Medulla oblongata (tissue), 1 donor: ENCODE data around the gene ZMYND10.

Experiments used
- DNase-seq: peaks from one replicate; pipeline ENCODE4 v3.0.0-alpha.2; 2015; ENCODE audit errors: extremely low spot score

Gene ZMYND10

DNA sequence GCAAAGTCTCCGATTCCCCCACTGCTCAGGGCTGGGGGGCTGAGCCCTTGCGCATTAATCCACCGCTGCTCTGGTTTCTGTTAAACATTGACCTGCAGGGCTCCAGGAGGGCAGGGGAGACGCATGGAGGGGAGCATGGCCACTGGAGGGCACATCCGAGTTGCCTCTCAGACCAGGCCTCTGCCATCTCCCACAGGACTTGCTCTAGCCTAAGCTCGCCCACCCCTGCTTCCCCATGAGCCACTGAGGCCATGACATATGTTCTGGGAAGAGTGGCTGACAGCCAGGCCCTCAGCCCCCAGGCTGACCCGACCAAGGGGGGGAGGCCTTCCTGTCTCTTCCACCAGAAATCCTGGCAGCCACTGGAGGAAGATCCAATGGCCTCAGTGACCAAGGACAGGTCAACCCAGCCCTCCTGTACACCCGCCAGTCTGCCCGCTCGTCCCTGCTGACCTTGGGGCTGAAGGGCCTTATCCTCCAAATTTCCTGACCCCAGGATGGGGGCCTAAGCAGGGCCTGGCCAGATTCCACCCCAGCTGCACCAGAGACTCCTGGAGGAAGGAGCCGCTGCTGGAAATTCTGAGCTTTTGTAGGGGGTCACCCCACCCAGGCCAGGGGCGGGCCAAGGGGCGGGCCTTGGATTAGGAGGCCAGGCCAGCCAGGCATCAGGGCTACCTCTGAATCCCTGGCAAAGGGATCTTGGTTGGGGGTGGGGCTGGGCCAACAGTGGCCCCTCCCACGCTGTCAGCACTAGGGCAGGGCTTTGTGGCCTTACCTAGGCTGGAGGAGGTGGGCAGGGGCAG, 42.3 kb downstream of the ZMYND10 start, which contains the start of gene HYAL1:
HYAL1 (minus strand) TSS at position 562 of the 803 bp plus-strand sequence. CDS start 618 bp downstream, outside the sequence.
- no peak for DNase-seq

DNA sequence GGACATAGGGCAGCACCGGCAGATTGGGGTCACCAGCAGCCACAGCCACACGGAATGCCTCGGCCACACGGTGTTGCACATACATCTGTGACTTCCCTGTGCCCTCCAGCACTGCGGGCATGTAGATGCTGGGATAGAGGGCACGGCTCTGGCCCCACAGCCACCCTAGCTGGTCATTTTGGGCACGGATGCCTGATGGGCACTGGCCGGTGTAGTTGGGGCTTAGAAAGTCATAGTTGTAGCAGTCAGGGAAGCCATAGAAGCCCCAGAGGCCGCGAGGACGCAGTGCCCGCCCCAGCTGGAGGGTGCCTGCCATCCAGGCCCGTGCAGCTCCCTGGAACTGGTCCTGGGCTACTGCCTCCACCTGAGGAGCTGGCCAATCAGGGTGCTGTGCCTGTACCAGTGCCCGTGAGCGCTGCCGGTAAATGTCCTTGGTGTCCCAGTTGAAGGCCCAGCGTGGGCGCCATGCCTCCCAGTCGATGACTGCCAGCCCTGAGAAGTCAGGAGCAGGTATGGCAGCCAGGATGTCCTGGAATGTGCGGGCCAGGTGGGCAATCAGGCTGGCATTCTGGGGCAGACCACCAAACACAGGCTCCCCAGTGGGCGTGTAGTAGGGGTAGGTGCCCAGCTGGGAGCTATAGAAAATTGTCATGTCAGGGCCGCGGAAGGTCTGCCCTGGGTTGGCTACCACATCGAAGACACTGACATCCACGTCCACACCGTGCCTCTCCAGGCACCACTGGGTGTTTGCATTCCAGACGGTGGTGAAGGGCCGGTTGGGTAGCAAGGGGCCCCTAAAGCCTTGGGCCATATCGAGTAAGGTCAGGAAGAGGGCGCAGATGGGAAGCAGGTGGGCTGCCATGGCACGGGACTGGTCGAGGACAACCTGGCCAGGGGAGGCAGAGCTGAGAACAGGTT, 43.2 kb downstream of the ZMYND10 start:
- DNase-seq: no peak

DNA sequence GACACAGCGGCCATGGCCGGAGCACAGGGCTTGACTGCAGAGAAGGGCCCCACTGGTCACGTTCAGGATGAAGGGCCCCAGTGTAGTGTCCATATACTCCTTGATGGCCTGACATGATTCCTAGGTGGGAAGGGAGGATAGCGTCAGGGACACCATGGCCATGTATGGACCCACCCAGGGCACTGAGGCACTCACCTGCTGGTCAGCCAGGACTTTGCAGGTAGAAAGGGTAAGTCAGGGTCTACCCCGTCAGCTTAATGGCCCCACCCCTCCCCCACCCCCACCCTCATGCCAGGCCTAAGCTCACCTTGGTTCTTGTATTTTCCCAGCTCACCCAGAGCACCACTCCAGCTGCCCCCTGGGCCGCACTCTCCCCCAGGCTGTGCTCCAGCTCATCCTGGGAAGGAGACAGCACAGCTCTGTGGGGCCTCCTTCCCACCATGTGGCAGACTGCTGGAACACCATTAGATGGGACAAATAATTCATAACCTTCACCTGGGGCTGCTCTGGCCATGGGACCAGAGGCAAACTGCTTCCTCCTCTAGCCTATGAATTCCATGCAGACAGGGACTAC, 44.8 kb downstream of the ZMYND10 start:
- DNase-seq: no peak

DNA sequence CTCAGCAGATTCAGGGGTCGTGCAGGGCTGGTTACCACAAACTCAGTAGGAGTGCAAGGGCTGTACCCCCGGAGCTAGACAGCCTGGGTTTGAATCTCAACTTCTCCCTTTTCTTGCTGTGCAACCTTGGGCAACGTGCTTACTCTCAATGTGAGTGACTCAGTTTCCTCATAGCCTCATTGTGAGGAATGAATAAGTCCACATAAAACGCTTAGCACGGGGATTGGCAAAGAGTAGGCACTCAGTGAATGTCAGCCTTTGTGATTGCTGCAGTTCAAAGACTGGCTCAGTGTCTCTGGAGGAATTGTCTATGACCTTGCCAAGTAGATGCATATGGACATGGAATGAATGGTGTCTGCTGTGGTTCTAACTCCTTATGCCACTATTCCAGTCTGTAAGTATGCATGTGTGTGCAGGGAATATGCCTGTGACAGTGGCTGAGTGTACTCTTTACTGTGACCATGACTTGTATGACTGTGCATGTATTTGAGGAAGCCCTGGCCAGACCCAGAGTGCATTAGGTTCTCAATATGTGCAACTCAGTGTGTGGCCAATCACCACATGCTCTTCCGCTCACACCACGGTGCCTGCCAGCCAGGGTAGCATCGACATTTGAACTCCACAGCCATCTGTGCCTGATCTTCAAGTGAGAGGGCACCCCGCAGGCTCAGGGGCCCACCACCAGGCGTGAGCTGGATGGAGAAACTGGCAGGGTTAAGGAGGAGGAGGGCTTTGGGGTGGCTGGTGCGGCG, 45.4 kb downstream of the ZMYND10 start:
- DNase-seq: peak; percentile 92

DNA sequence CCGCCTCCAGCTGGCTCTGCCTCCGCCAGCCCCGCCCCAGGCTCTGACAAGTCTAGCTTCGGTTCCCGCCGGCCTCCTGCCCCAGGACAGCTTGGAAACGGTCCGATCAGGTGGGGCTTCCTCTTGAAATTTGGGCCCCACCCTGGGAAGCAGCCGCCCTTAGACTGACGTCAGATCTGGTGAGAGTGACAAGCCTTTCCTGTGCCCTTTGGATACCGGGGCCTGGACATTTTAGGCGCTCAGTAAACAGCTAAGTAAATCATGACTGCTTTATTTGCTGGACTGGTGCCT, 45.9 kb downstream of the ZMYND10 start:
- DNase-seq: no peak

DNA sequence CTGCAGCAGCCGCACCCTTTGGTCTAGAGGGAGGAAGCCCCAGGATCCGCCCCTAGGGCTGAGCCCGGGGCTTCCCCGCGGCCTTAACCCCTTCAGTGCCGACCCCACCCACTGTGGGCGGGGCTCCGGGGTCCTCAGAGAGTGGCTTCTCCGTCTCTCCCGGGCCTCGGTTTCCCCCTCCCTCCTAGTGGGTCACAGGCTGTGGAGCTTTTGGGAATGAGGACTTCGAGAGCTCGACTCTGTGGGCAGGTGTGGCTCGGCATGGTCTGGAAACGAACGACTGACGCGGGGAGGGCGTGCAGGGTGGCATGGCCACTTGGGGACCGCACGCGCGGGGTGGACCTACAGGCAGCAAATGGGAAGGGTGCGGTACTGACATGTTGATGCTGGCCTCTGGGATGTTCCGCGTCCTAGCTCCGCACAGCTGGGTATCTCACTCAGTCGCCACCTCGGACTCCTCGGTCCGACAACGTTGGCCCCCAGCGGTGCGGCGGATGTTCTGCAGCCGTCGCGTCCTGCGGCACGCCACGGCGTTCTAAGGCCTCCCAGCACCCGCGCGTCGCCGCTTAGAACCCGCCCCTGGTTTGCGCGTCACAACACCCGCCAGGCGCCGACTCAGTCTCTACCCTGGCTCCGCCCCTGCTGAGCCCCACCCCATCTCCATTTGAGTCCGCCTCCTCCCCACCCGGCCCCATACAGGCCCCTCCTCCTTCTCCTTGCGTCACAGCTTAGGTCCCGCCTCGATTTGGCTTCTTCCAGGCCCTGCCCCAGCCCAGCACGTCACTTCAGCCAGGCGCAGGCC, 46.5 kb downstream of the ZMYND10 start, which contains the start of the genes HYAL3 and NAA80:
HYAL3 (minus strand) TSS at position 570 of the 802 bp plus-strand sequence. CDS start 3,803 bp downstream, outside the sequence.
NAA80 (minus strand) TSS at position 570 of the 802 bp plus-strand sequence. CDS start 1,942 bp downstream, outside the sequence.
- peak; percentile 100 for DNase-seq

DNA sequence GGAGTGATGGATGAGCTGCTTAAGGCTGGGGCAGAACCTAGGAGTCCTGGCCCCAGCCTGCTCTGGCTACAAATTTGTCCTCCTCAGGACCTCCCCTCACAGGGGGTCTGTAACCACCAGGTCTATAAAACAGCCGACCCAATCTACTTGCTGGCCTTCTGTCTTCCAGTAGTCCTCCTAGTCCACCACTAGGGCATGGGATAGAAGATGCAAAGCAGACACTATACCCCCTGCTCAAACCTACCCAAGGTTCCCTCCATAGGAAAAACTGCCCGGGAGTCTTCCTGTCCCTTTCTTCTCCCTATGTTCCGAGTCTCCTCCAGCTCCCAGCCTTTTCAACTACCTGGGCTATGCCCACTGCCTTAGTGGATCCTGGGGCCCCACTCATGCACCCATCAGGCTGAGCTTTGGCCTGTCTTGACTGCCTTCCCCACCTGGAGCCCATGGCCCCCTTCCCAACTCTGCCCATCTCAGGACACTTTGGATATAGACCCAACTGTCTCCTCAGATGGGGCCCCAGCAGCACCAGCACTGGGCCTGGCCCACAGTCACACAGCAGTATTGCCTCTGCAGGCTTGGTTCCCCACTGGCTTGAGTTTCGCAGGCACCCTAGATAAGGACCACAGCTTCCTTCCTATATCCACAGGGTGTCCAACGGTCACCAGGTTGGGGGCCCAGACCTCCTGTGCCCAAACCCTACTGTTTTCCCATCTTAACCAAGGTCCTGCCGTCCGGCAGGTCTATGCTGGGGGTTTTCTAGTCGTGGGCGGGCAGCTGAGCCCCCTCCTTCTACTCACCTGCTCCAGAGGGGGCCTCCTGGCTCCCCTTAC, 47.4 kb downstream of the ZMYND10 start:
- DNase-seq: no peak

DNA sequence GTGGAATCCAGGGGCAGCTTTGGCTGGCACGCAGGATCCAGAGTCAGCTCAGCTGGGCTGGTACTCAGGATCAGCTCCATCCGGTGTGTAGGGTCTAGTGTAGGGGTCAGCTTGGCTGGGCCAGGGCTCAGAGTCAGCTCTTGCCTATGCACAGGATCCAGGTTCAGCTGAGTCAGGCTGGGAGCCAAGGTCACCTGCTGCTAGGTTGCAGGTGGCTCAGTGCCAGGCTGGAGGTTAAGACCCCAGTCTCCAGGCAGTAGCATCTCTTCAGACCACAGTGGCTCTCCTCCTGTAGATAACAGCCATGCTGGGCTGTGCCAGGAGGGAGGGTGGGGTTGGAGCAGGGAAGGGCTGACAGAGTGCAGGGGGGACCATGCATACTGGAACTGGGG, 48.2 kb downstream of the ZMYND10 start:
- DNase-seq: no peak

DNA sequence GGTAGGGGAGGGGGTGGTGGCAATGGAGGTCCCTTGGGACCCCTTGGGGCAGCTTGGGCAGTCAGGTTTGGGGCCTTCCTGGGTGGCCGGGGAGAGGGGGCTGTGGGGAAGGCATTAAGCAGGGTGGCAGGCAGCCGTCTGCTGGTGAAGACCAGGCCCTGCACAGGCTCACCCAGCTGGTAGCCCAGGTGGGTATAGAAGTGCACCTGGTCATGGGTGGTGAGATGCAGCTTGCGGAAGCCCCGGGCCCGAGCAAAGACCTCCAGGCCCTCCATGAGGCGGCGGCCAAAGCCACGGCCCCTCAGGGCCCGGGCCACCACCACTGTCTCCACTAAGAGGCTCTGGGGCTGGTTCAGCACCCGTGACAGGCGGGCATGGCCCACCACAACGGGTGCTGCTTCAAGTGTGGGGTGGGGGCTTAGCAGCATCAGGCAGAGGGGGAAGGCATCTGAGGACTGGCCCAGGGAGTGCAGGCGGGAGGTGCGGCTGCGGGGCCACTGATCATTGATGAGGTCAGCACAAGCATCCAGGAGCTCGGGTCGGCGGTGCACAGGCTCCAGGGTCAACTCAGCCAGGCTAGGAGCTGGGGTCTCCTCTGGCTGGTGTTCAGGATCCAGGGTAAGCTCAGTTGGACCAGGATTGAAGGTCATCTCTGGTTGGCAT, 48.7 kb downstream of the ZMYND10 start:
- DNase-seq: no peak

DNA sequence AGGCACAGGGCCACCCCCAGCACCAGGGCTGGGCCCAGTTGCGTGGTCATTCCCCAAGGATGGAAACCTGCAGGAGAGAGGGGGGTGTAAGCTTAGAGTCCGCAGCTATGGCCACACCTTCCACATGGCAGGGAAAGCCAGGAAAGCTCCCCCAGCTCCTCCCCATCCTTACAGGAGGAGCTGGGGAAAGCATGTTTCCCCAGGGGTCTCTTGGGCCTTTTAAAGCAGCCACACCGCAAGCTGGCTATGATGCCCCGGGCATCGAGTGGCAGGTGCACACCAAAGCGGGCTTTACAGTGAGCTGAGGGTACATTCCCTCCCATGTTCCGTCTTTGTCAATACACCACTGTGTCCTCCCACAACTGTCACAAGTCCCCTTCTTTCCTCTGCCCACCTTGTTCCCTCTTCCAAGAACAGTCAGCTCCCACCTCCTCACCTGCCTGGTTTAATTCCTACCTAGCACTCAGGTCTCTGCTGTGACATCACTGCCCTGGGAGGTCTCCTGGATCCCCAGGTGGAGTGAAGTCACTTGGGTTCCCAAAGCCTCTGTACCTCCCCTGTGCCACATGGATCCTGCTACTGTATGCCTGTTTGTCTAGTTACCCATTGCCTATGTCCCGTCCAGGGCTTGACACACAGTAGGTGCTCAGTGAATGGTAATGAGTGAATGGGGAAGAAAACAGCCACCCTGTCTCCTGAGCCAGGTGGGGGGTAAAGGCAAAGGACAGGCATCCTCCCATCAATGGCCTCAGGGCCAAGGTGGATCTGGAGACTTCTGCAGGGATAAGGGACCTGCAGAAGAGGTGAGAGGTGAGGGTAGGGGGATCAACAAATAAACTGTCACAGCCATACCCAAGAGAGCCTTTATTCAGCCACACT, 49.7 kb downstream of the ZMYND10 start:
- no peak for DNase-seq

DNA sequence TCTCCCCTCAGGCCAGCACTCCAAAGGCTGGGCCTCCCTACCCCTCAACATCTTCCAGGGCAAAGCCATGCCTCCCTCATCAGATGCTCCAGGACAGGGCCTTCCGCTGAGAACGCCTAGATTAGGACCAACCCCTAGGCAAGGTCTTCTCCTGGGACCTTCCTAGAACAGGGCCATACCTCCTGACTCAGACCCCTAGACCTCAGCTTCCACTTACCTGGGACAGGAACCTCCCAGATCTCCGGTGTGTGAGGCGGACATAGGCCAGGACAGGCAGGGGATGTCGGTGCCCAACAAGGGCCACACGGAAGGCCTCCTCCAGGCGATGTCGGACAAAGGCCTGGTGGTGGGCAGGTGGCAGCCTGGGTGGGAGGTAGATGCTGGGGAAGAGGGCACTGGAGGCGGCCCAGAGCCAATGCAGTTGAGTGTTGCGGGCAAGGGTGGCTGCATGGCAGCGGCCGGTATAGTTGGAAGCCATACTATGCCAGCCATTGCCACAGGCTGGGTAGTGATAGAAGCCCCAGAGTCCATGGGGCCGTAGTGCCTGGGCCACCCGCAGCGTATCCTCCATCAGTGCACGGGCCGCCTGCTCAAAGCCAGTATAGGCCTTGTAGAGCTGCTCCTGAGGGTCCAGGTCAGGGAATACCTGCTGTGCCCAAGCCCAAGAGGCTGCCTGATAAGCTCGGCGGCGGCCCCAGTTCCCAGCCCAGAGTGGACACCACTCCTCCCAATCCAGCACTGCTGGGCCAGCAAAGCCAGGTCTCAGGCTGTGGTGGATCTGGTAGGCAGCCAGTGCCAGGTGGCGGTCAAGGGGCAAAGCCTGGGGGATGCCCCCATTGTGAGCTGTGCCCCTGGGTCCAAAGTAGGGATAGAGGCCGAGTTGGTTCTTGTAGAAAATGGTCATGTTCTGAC, 50.8 kb downstream of the ZMYND10 start:
- no peak for DNase-seq

DNA sequence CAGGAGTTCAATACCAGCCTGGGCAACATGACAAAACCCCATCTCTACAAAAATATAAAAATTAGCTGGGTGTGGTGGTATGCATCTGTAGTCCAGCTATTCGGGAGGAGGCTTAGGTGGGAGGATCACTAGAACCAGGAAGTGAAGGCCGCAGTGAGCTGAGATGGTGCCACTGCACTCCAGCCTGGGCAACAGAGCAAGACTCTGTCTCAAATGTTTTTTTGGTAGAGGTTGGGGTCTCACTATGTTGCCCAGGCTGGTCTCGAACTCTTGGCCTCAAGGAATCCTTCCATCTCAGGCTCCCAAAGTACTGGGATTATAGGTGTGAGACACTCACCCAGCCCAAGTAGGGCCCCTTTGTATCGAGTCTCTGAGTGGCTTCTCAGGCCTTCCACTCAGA, 51.4 kb downstream of the ZMYND10 start:
- no peak for DNase-seq

DNA sequence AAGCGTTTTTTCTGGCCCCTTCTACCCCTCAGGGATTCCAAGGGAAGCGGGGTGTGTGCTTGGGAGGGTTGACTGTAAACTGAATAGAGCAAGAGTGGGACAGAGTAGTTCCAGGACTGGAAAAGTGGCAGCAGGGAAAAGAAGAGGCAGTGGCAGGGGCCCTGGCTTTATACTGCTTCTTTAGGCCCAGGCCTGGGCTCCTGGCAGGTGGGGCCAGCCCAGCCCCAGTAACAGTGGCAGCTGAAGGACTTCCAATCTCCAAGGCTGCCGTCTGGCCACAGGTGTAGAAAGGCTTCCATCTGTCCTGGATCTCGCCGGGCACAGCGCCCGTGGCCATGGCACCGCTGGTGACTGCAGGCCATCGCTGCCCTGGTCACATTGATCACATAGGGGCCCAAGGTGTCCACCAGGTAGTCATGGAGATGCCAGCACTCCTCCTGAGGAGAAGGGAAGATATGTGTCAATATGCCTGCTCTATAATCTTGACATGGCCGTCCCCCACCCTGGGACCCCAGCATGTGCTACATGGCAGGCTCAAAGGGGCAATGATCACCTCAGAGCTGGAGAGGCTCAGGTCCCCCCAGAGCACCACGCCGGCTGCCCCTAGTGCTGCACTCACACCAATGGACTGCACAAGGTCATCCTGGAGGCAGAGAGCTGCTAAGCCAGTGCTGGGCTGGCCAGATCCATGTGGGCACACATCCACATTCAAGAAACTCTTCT, 52.3 kb downstream of the ZMYND10 start:
- no peak for DNase-seq

DNA sequence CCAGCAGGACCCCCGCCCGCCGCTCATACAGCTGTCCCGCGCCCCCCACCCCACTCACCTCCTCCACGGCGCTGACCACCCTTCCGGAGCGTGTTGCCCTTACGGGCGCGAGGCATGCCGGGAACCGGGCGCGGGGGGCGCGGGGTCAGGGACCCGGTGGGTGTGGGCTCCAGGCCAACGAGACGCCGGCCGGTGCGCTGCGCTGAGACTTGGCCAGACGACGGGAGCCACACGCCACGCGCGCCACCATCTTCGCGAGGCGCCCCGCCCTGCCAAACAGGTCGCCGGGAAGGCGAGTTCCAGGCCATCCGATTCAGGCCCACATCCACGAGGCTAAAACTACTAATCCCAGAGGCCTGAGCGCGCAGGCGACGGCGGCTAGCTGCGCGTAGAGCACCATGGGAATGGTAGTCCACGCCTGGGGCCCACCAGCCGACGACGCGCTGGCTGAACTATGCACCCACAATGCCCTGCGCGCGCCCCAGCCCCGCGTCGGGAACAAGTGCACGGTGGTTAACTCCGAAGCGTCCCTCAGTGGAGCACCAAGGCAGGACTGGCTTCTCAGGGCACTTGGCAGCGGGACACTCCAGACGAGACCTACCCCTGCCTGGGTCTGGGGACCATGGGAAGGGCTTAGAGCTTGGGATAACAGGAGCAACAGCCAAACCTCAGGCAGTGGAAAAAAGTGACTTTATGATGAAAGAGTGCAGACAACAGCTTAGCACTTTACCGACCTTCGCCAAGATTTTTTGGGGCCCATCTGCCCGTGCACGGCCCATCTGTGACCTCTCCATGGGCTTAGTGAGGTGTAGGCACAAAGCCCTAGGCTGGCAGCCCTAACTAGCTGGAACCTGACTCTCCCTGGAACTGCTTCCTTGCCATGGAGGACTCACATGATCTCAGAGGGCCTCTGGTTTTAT, 53.1 kb downstream of the ZMYND10 start, which contains the start of gene IFRD2:
IFRD2 (minus strand) TSS at position 271 of the 920 bp plus-strand sequence; CDS start at position 116, 155 bp downstream.
- peak; percentile 98 for DNase-seq
